Measurements from ENCODE around the gene ARID1B. TPM values are rescaled to one million over a fixed set of nuclear protein-coding genes. Genes with fewer than 3 reads are reported as not detected.

The ARID1B gene
- total and polyA plus RNA-seq, 2 of the 13 experiments (the other 11 are each of a cell fraction or from before 2014, with no cell fraction given): 20.1 to 32.6 TPM

- TF ChIP-seq ZNF619 (CRISPR knock-in tag; IDR thresholded peaks at IDR 0.05) (no peak), TRIM24 (CRISPR knock-in tag; IDR thresholded peaks at IDR 0.05) (no peak), SMAD3 (CRISPR knock-in tag; IDR thresholded peaks at IDR 0.05) (no peak), RCOR2 (CRISPR knock-in tag; IDR thresholded peaks at IDR 0.05) (peak; percentile 21; the same call in 1 of the 2 replicates), ZMYM4 (CRISPR knock-in tag; IDR thresholded peaks at IDR 0.05) (no peak), GMEB1 (CRISPR knock-in tag; IDR thresholded peaks at IDR 0.05; ENCODE audit: borderline replicate concordance) (no peak; the same call in 1 of the 2 replicates), MED13 (CRISPR knock-in tag; IDR thresholded peaks at IDR 0.05) (no peak), ATF2 (CRISPR knock-in tag; IDR thresholded peaks at IDR 0.05) (0 out of 2 replicates have a peak, but pooled peaks have one; percentile 17), ZFYVE20 (CRISPR knock-in tag; IDR thresholded peaks at IDR 0.05; ENCODE audit: borderline replicate concordance, low read depth) (no peak), ZNF20 (CRISPR knock-in tag; IDR thresholded peaks at IDR 0.05) (no peak), POLR2A (IDR thresholded peaks at IDR 0.05; ENCODE audit: insufficient read depth in 1 of 2, low read depth in 2 of 2, low read length in 2 of 2) (no peak; a peak in 1 of 4 replicates), JDP2 (CRISPR knock-in tag; IDR thresholded peaks at IDR 0.05; ENCODE audit: borderline replicate concordance) (no peak), FOXA3 (CRISPR knock-in tag; IDR thresholded peaks at IDR 0.05) (no peak), E2F1 (CRISPR knock-in tag; IDR thresholded peaks at IDR 0.05) (peak; percentile 14; the same call in 1 of the 2 replicates), ZNF34 (CRISPR knock-in tag; IDR thresholded peaks at IDR 0.05; ENCODE audit: borderline replicate concordance) (no peak), ARNTL (CRISPR knock-in tag; IDR thresholded peaks at IDR 0.05) (no peak), ZNF335 (CRISPR knock-in tag; IDR thresholded peaks at IDR 0.05) (no peak), PITX1 (CRISPR knock-in tag; IDR thresholded peaks at IDR 0.05) (no peak), MAFG (CRISPR knock-in tag; IDR thresholded peaks at IDR 0.05) (no peak), PTBP1 (IDR thresholded peaks at IDR 0.05; ENCODE audit: low read depth, low read length, poor library complexity, severe bottlenecking) (no peak), ATF4 (CRISPR knock-in tag; IDR thresholded peaks at IDR 0.05) (no peak), PHB2 (IDR thresholded peaks at IDR 0.05; ENCODE audit: partially characterized antibody) (no peak), SRSF9 (IDR thresholded peaks at IDR 0.05; ENCODE audit: borderline replicate concordance, insufficient read depth, low read depth, low read length, poor library complexity, severe bottlenecking) (no peak), RORA (CRISPR knock-in tag; IDR thresholded peaks at IDR 0.05) (no peak), ATF1 (CRISPR knock-in tag; IDR thresholded peaks at IDR 0.05) (no peak), HNRNPLL (IDR thresholded peaks at IDR 0.05; ENCODE audit: low read depth, low read length, poor library complexity, severe bottlenecking) (no peak)
Observed at GRCh38 chr6:156776470-156776839, 723 bp upstream of the ARID1B start (continued).
